ENCODE data around the gene NTMT1.

DNA sequence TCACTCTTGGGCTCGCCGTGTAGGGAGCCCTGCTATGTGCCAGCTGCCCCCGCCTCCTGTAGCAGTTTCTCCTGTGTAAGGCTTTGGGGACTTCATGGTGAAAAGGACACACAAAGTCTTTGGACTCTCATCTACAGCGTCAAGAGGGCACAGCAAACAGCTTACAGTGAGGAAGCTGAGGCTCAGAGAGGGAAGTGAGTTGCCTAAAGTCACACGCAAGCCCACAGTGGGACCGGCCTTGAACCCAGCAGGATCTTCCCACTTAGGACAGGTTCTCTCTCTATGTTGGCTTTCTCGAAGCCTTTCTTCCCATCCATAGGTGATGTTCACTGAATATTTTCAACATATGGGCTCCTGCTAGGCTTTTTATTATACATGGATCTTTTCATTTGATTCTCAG is 29.7 kb downstream of the NTMT1 start:
- TF ChIP-seq, protein P1, sequence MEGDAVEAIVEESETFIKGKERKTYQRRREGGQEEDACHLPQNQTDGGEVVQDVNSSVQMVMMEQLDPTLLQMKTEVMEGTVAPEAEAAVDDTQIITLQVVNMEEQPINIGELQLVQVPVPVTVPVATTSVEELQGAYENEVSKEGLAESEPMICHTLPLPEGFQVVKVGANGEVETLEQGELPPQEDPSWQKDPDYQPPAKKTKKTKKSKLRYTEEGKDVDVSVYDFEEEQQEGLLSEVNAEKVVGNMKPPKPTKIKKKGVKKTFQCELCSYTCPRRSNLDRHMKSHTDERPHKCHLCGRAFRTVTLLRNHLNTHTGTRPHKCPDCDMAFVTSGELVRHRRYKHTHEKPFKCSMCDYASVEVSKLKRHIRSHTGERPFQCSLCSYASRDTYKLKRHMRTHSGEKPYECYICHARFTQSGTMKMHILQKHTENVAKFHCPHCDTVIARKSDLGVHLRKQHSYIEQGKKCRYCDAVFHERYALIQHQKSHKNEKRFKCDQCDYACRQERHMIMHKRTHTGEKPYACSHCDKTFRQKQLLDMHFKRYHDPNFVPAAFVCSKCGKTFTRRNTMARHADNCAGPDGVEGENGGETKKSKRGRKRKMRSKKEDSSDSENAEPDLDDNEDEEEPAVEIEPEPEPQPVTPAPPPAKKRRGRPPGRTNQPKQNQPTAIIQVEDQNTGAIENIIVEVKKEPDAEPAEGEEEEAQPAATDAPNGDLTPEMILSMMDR (IDR thresholded peaks at IDR 0.05; ENCODE audit: low read depth, low read length): no peak
- TF ChIP-seq POLR2A (IDR thresholded peaks at IDR 0.05; ENCODE audit: extremely low read depth, insufficient read length) (no peak), MYC (IDR thresholded peaks at IDR 0.05; ENCODE audit: low read depth, low read length) (no peak)
- TF ChIP-seq, protein P2, sequence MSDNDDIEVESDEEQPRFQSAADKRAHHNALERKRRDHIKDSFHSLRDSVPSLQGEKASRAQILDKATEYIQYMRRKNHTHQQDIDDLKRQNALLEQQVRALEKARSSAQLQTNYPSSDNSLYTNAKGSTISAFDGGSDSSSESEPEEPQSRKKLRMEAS (IDR thresholded peaks at IDR 0.05; ENCODE audit: low read depth, low read length): no peak
